Parathyroid adenoma (tissue), 2 donors: ENCODE data around the gene GTF3C5.

Experiments used
- H2AFZ ChIP-seq: fragments of 300-600 bp; sonication (generic); one replicate; pipeline ENCODE4 v1.7.0; 2017; ENCODE audit warnings: antibody characterized with exemption, mild to moderate bottlenecking
- H3K27ac ChIP-seq: fragments of 300-600 bp; sonication (generic); one replicate; pipeline ENCODE4 v1.7.0; 2017
- H3K27me3 ChIP-seq: fragments of 300-600 bp; sonication (generic); one replicate; pipeline ENCODE4 v1.7.0; 2017; ENCODE audit warnings: low read length; ENCODE audit not compliant: control insufficient read depth, insufficient read depth
- H3K36me3 ChIP-seq: fragments of 300-600 bp; sonication (generic); one replicate; pipeline ENCODE4 v1.7.0; 2017; ENCODE audit warnings: low read length; ENCODE audit not compliant: control insufficient read depth, insufficient read depth
- H3K4me1 ChIP-seq: fragments of 300-600 bp; sonication (generic); one replicate; pipeline ENCODE4 v1.7.0; 2017; ENCODE audit warnings: control low read depth
- H3K4me2 ChIP-seq: fragments of 300-600 bp; sonication (generic); one replicate; pipeline ENCODE4 v1.7.0; 2017; ENCODE audit warnings: low read length
- H3K4me3 ChIP-seq: fragments of 300-600 bp; sonication (generic); one replicate; pipeline ENCODE4 v1.7.0; 2017; ENCODE audit warnings: low read depth, low read length
- H3K79me2 ChIP-seq: fragments of 300-600 bp; sonication (generic); one replicate; pipeline ENCODE4 v1.7.0; 2017; ENCODE audit warnings: control low read depth
- H3K9ac ChIP-seq: fragments of 300-600 bp; sonication (generic); one replicate; pipeline ENCODE4 v1.7.0; 2017; ENCODE audit warnings: mild to moderate bottlenecking
- H3K9me3 ChIP-seq: fragments of 300-600 bp; sonication (generic); one replicate; pipeline ENCODE4 v1.7.0; 2017; ENCODE audit warnings: low read length; ENCODE audit not compliant: control insufficient read depth
- TF ChIP-seq, protein P1 (sequence below): fragments of 300-600 bp; sonication (generic); IDR thresholded peaks from one replicate; pipeline ENCODE4 v1.7.0; 2017; ENCODE audit warnings: antibody characterized with exemption, mild to moderate bottlenecking
- donor health status: primary hyperparathyroidism.

Gene GTF3C5

DNA sequence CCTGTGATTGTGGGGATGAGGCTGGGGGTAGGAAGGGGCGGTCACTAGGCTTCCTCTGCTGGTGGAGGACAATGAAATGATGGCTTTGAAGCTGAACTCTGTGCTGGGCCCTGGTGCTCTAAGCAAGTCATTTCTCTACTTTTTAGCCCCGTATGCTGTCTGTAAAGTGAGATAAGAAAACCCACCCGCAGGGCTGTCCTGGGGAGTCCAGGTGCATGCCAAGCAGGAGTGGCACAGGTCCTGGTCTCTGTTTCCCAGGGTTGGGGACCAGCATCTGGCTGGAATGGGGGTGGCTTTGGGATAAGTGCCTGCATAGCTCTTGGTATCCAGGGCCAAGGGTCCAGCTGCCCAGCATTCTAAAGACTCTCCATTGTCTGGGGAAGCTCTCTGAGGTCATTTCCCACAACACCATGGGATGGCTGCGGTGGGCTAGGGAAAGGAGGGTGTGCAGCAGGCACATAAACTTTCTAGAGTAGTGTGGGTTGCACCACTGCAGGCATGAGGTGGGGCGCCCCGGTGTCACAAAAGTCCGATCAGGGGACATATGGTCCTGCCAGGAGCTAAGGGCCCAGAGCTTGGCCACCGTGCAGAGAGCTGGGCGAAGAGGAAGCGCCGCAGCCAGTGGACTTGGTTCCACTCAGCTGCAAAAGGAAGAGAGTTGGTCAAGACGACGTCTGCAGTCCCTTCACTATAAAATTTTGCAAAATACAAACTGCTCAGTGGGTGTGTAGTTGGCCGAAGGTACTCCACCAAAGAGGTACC, 25.6 kb upstream of the GTF3C5 start:
- Histone ChIP-seq H3K4me1 (no peaks in the 10 kb centered on the region), H3K9me3 (no peaks in the 10 kb centered on the region), H3K79me2 (no peaks in the 10 kb centered on the region), H3K27me3 (no peaks in the 10 kb centered on the region), H3K9ac (no peak overlapping the region), H3K27ac (no peak overlapping the region), H2AFZ (no peak overlapping the region), H3K4me2 (no peak overlapping the region), H3K4me3 (no peak overlapping the region), H3K36me3 (no peaks in the 10 kb centered on the region)
- TF ChIP-seq, protein P1, sequence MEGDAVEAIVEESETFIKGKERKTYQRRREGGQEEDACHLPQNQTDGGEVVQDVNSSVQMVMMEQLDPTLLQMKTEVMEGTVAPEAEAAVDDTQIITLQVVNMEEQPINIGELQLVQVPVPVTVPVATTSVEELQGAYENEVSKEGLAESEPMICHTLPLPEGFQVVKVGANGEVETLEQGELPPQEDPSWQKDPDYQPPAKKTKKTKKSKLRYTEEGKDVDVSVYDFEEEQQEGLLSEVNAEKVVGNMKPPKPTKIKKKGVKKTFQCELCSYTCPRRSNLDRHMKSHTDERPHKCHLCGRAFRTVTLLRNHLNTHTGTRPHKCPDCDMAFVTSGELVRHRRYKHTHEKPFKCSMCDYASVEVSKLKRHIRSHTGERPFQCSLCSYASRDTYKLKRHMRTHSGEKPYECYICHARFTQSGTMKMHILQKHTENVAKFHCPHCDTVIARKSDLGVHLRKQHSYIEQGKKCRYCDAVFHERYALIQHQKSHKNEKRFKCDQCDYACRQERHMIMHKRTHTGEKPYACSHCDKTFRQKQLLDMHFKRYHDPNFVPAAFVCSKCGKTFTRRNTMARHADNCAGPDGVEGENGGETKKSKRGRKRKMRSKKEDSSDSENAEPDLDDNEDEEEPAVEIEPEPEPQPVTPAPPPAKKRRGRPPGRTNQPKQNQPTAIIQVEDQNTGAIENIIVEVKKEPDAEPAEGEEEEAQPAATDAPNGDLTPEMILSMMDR, result no peak

DNA sequence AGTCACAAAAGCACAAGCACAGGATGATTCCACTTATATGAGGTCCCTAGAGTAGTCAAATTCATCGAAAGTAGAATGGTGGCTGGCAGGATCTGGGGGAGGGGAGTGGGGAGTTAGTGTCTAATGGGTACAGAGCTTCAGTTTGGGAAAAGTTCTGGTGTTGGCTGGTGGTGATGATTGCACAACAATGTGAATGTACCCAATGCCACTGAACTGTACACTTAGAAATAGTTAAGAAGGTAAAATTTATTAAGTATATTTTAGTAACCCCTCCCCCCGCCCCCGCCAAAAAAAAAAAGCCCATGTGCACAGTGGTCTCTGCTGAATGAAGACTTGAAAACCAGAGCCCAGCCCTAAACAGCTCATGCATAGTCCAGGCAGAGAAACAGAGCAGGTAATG, 24.8 kb upstream of the GTF3C5 start:
- Histone ChIP-seq H3K27me3 (no peaks in the 10 kb centered on the region), H3K36me3 (no peaks in the 10 kb centered on the region), H3K4me3 (no peak overlapping the region), H3K9ac (no peak overlapping the region), H2AFZ (no peak overlapping the region), H3K4me1 (no peaks in the 10 kb centered on the region), H3K27ac (no peak overlapping the region), H3K9me3 (no peaks in the 10 kb centered on the region), H3K4me2 (no peak overlapping the region), H3K79me2 (no peaks in the 10 kb centered on the region)
- TF ChIP-seq, protein P1, result no peak

DNA sequence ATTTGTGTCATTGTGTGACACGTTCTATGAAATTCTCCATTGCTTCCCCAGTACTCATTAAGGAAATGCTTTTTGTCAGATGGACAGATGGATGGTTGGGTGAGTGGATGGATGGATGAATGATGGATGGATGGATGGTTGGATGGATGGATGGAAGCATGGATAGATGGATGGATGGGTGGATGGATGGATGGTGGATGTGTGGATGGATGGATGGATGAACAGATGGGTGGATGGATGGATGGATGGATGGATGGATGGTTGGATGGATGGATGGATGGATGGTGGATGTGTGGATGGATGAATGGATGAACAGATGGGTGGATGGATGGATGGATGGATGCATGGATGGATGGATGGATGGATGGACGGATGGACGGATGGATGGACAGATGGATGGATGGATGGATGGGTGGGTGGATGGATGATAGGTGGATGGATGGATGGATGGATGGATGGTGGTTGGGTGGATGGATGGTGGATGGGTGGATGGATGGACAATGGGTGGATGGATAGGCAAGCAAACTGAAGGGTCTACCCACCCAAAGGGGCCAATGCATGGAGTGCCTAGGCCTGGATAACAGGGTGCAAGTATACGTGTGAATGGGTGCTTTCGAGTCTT, 24.0 kb upstream of the GTF3C5 start:
- TF ChIP-seq, protein P1, result no peak
- no peak overlapping the region for H3K4me3 ChIP-seq
- no peaks in the 10 kb centered on the region for H3K36me3 ChIP-seq
- no peak overlapping the region for H3K4me2 ChIP-seq
- H3K79me2 ChIP-seq, result no peaks in the 10 kb centered on the region
- no peak overlapping the region for H3K9ac ChIP-seq
- H3K27me3 ChIP-seq, result no peaks in the 10 kb centered on the region
- H3K4me1 ChIP-seq, result no peaks in the 10 kb centered on the region
- no peaks in the 10 kb centered on the region for H3K9me3 ChIP-seq
- H3K27ac ChIP-seq, result no peak overlapping the region
- no peak overlapping the region for H2AFZ ChIP-seq

DNA sequence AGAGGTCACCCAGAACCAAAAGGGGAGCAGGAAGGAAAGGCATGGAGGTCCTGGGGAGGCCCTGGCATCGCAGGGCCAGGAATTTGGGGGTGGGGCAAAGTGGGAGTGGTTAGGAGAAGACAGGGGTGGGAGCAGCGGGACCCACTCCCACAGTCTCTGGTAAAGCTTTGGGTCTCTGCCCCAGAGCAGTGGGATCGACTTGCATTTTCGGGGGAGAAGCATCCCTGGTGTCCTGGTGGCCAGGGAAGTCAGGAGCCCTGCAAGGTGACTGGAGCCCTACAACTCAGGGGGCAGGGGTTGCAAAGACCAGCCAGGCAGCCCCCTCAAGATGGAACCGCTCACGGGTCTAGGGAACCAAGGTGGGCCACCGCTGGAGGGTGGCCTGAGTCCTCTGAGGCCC, 22.4 kb upstream of the GTF3C5 start:
- TF ChIP-seq, protein P1, result no peak
- Histone ChIP-seq H2AFZ (no peak overlapping the region), H3K36me3 (no peaks in the 10 kb centered on the region), H3K4me2 (no peak overlapping the region), H3K27me3 (no peaks in the 10 kb centered on the region), H3K4me1 (no peaks in the 10 kb centered on the region), H3K79me2 (no peaks in the 10 kb centered on the region), H3K27ac (no peak overlapping the region), H3K9ac (no peak overlapping the region), H3K4me3 (no peak overlapping the region), H3K9me3 (no peaks in the 10 kb centered on the region)

DNA sequence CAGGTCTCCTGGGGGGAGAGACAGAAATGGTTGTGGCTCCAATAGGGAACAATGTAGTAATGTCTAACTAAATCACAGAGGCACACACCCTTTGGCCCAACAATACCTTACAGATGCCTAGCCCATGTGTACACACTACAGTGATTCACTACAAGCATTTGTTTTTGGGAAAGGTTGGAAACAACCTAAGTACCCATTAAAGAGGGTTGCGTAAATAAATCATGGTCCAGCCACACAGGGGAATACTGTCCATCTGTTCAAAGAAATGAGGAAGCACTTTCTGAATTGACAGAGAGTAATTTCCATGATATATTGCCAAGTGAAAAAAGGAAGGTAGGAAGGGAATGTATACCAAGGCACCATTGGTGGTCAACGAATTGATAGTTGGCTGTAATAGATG, 22.0 kb upstream of the GTF3C5 start:
- Histone ChIP-seq H3K9ac (no peak overlapping the region), H3K4me1 (no peaks in the 10 kb centered on the region), H3K79me2 (no peaks in the 10 kb centered on the region), H3K4me2 (no peak overlapping the region), H3K27ac (no peak overlapping the region), H3K27me3 (no peaks in the 10 kb centered on the region), H2AFZ (no peak overlapping the region), H3K36me3 (no peaks in the 10 kb centered on the region), H3K9me3 (no peaks in the 10 kb centered on the region), H3K4me3 (no peak overlapping the region)
- TF ChIP-seq, protein P1, result no peak
